ENCODE results near the gene GOT2. TPM values are rescaled to one million over a fixed set of nuclear protein-coding genes. Genes with fewer than 3 reads are reported as not detected.
A peak's percentile ranks its signal among the peaks of the same experiment; 100 is the strongest.
"Not testable (repeated sequence)": the region's sequence is repeated elsewhere in the genome, so short reads cannot be mapped to it uniquely, and the experiment has no call there.

Gene GOT2
- total RNA-seq (ENCODE audit: unreplicated experiment) = 92.5 TPM
- long read RNA-seq, transcript GOT2-201 (10 exons, 2,462 nt) = major isoform, 92 of 104 reads
- long read RNA-seq, partial matches to known transcripts = 6 of 104 reads
- long read RNA-seq, other reads (novel, unspliced or antisense) = 4 of 104 reads

GRCh38 chr16:58733671-58734458 lies at the start of gene GOT2:
Gene GOT2, minus strand, starts transcription at chr16:58734316. Its CDS starts 88 bp downstream, at chr16:58734228.
- TF ChIP-seq CTCF (IDR thresholded peaks at IDR 0.05; ENCODE audit: partially characterized antibody, unreplicated experiment) = peak; percentile 81
- DNase-seq = peak; percentile 90
- Mint-ChIP-seq H3K4me1 (ENCODE audit: low read depth, unreplicated experiment) (peaks cover 3% of the 10 kb centered on the region), H3K9me3 (ENCODE audit: unreplicated experiment) (peaks cover 3% of the 10 kb centered on the region), H3K4me3 (ENCODE audit: unreplicated experiment) (peak within 1 kb of the TSS; percentile 100), H3K27ac (ENCODE audit: unreplicated experiment) (peak within 1 kb of the TSS; percentile 94), H3K36me3 (ENCODE audit: unreplicated experiment) (no peaks in the 10 kb centered on the region), H3K27me3 (ENCODE audit: unreplicated experiment) (peaks cover 5% of the 10 kb centered on the region)

- peaks cover 14% of the 10 kb centered on the region for H3K36me3 Mint-ChIP-seq (ENCODE audit: unreplicated experiment)
These were observed 45.2 kb upstream of the GOT2 start for GRCh38 chr16:58779291-58779690.

GRCh38 chr16:58773870-58774269 lies 39.8 kb upstream of the GOT2 start:
- Mint-ChIP-seq H3K4me3 (ENCODE audit: unreplicated experiment) (no peak overlapping the region), H3K36me3 (ENCODE audit: unreplicated experiment) (no peaks in the 10 kb centered on the region), H3K4me1 (ENCODE audit: low read depth, unreplicated experiment) (no peaks in the 10 kb centered on the region), H3K9me3 (ENCODE audit: unreplicated experiment) (no peaks in the 10 kb centered on the region), H3K27ac (ENCODE audit: unreplicated experiment) (no peak overlapping the region), H3K27me3 (ENCODE audit: unreplicated experiment) (peaks cover 2% of the 10 kb centered on the region)
- TF ChIP-seq CTCF (IDR thresholded peaks at IDR 0.05; ENCODE audit: partially characterized antibody, unreplicated experiment) = no peak
- no peak for DNase-seq

More at GRCh38 chr16:58779291-58779690, 45.2 kb upstream of the GOT2 start:
- not testable (repeated sequence) for DNase-seq; H3K27me3 Mint-ChIP-seq (ENCODE audit: unreplicated experiment); H3K4me1 Mint-ChIP-seq (ENCODE audit: low read depth, unreplicated experiment); H3K4me3 Mint-ChIP-seq (ENCODE audit: unreplicated experiment); H3K27ac Mint-ChIP-seq (ENCODE audit: unreplicated experiment); H3K9me3 Mint-ChIP-seq (ENCODE audit: unreplicated experiment)

- Mint-ChIP-seq H3K9me3 (ENCODE audit: unreplicated experiment) (peaks cover 2% of the 10 kb centered on the region), H3K4me1 (ENCODE audit: low read depth, unreplicated experiment) (no peaks in the 10 kb centered on the region), H3K27ac (ENCODE audit: unreplicated experiment) (no peak overlapping the region), H3K36me3 (ENCODE audit: unreplicated experiment) (no peaks in the 10 kb centered on the region), H3K4me3 (ENCODE audit: unreplicated experiment) (no peak overlapping the region), H3K27me3 (ENCODE audit: unreplicated experiment) (peaks cover 4% of the 10 kb centered on the region)
- no peak for TF ChIP-seq CTCF (IDR thresholded peaks at IDR 0.05; ENCODE audit: partially characterized antibody, unreplicated experiment)
- no peak for DNase-seq
These were observed 34.0 kb upstream of the GOT2 start for GRCh38 chr16:58768145-58768544.

- H3K36me3 Mint-ChIP-seq (ENCODE audit: unreplicated experiment) = no peaks in the 10 kb centered on the region
- DNase-seq = no peak
- no peak overlapping the region for H3K4me3 Mint-ChIP-seq (ENCODE audit: unreplicated experiment)
- H3K9me3 Mint-ChIP-seq (ENCODE audit: unreplicated experiment) = peaks cover 2% of the 10 kb centered on the region
- H3K27ac Mint-ChIP-seq (ENCODE audit: unreplicated experiment) = no peak overlapping the region
- no peak for TF ChIP-seq CTCF (IDR thresholded peaks at IDR 0.05; ENCODE audit: partially characterized antibody, unreplicated experiment)
- no peaks in the 10 kb centered on the region for H3K4me1 Mint-ChIP-seq (ENCODE audit: low read depth, unreplicated experiment)
- H3K27me3 Mint-ChIP-seq (ENCODE audit: unreplicated experiment) = peaks cover 4% of the 10 kb centered on the region
These were observed 33.5 kb upstream of the GOT2 start for GRCh38 chr16:58767581-58767980.

Measured in glutamatergic neuron (in vitro differentiated cells).